Measurements from ENCODE around the gene AQP1.

The AQP1 gene

DNA sequence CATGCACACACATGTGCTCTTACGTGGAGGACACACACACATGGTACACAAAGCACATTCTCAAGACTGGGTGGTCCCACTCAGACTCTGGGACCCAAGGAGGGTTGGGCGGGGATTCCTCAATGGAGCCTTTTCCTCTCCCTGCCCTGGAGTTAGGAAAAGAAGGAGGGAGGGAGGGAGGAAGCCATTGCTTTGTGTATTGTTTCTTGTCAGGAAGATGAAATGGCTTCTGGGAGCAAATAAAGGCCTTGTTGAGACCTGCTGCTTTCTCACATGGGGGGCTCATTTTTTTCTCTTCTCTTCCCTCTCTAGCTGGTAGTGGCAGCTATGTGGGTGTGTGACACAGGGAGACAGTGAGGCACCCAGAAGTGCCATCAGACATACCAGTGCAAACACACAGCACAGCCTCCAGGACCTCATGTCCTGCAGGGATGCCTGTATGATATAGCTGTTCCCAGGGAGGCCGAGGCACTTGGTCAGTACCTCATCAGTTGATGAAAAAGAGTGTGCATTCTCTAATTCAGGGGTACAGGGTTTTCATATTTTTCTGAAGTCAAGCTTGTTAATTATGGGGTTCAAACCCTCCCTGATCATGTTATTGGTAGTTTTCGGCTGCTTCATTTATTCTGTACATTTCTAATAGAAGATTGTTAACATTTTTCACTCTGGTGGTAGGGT lies 5.7 kb downstream of the AQP1 start:
- DNase-seq (ENCODE audit: low read depth), result no peak
- TF ChIP-seq, protein P1, sequence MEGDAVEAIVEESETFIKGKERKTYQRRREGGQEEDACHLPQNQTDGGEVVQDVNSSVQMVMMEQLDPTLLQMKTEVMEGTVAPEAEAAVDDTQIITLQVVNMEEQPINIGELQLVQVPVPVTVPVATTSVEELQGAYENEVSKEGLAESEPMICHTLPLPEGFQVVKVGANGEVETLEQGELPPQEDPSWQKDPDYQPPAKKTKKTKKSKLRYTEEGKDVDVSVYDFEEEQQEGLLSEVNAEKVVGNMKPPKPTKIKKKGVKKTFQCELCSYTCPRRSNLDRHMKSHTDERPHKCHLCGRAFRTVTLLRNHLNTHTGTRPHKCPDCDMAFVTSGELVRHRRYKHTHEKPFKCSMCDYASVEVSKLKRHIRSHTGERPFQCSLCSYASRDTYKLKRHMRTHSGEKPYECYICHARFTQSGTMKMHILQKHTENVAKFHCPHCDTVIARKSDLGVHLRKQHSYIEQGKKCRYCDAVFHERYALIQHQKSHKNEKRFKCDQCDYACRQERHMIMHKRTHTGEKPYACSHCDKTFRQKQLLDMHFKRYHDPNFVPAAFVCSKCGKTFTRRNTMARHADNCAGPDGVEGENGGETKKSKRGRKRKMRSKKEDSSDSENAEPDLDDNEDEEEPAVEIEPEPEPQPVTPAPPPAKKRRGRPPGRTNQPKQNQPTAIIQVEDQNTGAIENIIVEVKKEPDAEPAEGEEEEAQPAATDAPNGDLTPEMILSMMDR (IDR thresholded peaks at IDR 0.05; ENCODE audit: control insufficient read depth, extremely low read depth, insufficient read depth), result no peak

DNA sequence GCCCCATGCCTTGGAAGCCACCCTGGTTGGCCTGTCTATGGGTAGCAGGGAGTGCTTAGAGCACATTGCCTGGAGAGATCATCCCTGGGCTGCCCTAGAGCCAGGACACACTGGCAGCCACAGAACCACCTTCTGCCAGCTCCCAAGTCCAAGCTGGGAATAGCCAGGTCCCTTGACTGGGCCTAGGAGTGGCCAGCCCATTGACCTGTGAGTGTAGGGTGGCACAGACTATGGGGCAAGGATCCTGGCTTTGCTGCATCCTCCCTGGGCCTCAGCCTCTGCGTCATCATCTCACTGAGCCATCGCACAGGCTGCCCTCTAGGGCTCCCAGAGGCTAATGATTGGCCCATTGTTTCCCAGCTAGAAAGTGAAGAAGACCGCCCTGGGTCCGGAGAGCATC lies 7.0 kb downstream of the AQP1 start:
- no peak overlapping the region for H3K4me3 ChIP-seq (ENCODE audit: low read depth, low read length)
- TF ChIP-seq, protein P1 (IDR thresholded peaks at IDR 0.05; ENCODE audit: control insufficient read depth, extremely low read depth, insufficient read depth), result no peak
- DNase-seq (ENCODE audit: low read depth), result no peak

More for the DNA sequence above, 5.7 kb downstream of the AQP1 start:
- H3K4me3 ChIP-seq (ENCODE audit: low read depth, low read length), result no peak overlapping the region

DNA sequence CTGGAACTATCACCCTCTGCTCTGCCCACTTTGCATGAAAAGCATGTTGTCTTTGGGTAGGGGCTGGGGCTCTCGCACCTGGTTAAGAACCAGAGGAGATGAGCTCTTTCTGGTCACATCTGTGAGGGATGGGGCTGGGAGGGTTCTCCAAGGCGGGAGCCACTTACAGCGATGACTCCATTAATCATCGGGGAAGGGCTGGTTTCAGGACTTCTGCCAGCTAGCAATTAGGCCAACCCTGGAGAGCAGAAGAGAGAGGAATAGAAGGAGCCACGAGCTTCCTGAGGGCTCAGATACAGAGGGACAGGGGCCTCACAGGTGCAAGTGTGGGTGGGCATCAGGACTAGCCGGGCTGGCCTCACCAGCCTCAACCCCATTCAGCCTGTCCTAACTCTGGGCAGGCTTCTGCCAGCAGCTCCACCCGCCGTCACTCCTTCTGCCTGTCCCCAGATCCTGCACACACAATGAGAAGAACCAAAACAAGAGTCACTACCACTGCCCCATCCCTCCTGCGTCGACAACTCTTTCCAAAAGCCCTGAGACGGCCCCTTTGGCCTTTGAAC lies 8.4 kb downstream of the AQP1 start:
- TF ChIP-seq, protein P1 (IDR thresholded peaks at IDR 0.05; ENCODE audit: control insufficient read depth, extremely low read depth, insufficient read depth), result no peak
- DNase-seq (ENCODE audit: low read depth), result no peak
- no peak overlapping the region for H3K4me3 ChIP-seq (ENCODE audit: low read depth, low read length)

DNA sequence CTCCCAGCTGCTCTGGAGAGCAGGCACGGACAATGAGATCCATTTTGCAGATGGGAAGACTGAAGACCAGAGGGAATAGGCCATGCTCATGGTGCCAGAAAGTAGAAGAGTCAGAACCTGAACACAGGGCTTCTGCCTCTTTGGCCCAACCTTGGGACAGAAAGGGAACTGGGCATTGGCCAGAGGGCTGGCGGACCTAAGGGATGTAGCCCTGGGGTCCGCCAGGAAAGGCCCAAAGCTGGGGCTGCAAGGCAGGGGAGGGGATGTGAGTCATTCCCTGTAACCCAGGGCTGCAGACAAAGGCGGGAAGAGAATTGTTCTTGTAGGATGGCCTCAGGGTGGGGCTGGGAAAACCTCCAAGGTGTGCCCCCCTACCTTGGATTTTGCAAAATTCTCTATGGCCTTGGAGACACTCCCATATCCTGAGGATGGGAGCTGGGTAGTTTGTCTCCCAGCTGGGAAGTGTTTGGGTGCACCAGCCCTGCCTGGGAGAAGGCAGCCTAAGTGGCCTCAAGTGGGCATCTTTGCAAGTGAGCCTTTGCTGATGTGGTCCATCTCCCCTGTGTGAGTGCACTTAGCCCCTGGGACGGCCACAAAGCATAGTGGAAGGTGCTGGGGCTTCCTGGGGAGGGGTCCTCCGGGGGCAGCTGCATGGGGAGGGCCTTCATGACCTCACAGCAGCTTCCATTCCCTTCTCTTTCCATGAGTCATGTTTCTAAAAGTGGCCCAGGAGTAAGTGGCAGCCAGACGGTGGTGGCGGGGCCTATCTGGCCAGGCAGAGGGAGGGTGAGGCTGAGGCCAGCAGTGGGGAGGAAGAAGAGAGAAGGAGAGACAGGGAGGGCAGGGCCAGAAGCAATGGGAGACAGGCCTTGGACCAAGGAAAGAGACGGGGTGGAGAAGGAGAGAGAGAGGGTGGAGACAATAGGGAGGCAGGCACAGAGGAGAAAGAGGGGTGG lies 9.2 kb downstream of the AQP1 start:
- no peak overlapping the region for H3K4me3 ChIP-seq (ENCODE audit: low read depth, low read length)
- TF ChIP-seq, protein P1 (IDR thresholded peaks at IDR 0.05; ENCODE audit: control insufficient read depth, extremely low read depth, insufficient read depth), result no peak
- no peak for DNase-seq (ENCODE audit: low read depth)

DNA sequence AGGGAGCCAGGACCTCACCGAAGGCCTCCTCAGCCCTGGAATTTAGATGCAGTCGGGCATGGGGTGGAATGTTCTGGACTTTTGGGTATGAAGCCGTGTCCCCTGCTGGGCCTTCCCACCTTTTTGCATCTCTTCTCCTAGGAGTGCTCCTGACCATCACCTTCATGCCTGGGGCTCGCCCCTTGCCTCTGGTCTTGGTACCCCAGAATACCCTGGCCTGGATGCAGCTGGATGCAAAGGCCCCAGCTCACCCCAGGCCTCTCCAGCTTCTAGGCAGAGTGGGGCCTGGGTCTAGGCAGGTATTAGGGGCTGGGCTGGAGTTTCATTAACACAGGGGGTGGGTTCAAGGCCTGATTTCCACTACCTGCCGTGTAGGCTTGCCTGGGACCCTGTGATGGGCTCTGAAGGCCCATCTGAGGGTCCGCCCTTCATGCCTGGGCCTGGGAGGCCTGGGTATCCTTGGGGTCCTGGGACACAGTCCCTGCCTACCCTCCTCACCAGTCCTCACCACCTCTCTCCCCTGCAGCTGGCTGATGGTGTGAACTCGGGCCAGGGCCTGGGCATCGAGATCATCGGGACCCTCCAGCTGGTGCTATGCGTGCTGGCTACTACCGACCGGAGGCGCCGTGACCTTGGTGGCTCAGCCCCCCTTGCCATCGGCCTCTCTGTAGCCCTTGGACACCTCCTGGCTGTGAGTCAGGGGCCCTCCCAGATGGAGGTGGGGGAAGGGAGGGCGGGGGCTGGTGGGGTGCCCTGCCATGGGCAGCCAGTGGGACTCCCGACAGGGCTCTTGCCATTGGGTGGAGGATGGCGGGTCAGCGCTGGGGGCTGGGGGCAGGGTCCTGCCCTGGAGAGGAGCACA lies 10.1 kb downstream of the AQP1 start:
- DNase-seq (ENCODE audit: low read depth), result no peak
- TF ChIP-seq, protein P1 (IDR thresholded peaks at IDR 0.05; ENCODE audit: control insufficient read depth, extremely low read depth, insufficient read depth), result no peak
- H3K4me3 ChIP-seq (ENCODE audit: low read depth, low read length), result no peak overlapping the region

DNA sequence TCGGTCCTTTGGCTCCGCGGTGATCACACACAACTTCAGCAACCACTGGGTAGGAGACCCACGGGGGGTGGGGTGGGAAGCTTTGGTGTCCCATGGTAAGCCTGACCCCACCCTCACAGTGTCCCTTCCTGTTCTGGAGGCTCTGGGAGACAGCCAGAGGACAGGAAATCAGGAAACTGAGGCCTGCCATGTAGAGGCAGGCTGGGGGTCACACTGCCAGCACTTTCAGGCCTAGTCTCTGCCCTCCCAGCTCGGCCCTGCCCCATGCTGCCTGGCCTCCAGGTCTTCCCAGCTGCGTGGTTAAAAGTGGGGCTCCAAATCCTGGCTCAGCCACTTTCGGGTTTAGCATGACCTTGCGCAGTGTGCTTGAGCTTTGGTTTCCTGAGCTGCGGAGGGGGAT lies 10.9 kb downstream of the AQP1 start:
- TF ChIP-seq, protein P1 (IDR thresholded peaks at IDR 0.05; ENCODE audit: control insufficient read depth, extremely low read depth, insufficient read depth), result no peak
- DNase-seq (ENCODE audit: low read depth), result no peak
- no peak overlapping the region for H3K4me3 ChIP-seq (ENCODE audit: low read depth, low read length)

Measured in LNCaP clone FGC (cell line).